Skin of body (tissue), 1 donor: Measurements from ENCODE around the gene INPP5K. TPM values are rescaled to one million over a fixed set of nuclear protein-coding genes. Genes with fewer than 3 reads are reported as not detected.

Experiments
- total RNA-seq: library from RNA; depleted of rRNA; stranded (reverse); fragments of >200 nt; gene quantifications from one replicate; pipeline ENCODE4 v1.2.3, GENCODE V29; 2014

INPP5K gene
- total RNA-seq, 1 donor from 2014 or later, result 32.5 TPM

Other genes with a start within 250 kb of the INPP5K start
- gene BHLHA9, start 246.2 kb downstream of the INPP5K start, total RNA-seq, result not detected
- gene TRARG1, start 236.9 kb downstream of the INPP5K start, total RNA-seq, result 4.5 TPM
- 284 TPM for gene YWHAE, start 116.4 kb downstream of the INPP5K start, total RNA-seq
- gene CRK, start 60.4 kb downstream of the INPP5K start, total RNA-seq, result 58.6 TPM
- 64.4 TPM for gene MYO1C, start 23.9 kb downstream of the INPP5K start, total RNA-seq
- gene PITPNA, start 46.2 kb upstream of the INPP5K start, total RNA-seq, result 18.8 TPM
- 8.1 TPM for gene SLC43A2, start 112.2 kb upstream of the INPP5K start, total RNA-seq
- gene SCARF1, start 129.1 kb upstream of the INPP5K start, total RNA-seq, result 6.7 TPM
- gene RILP, start 133.3 kb upstream of the INPP5K start, total RNA-seq, result 8.1 TPM
- gene PRPF8, start 168.3 kb upstream of the INPP5K start, total RNA-seq, result 138 TPM
- gene TLCD2, start 193.8 kb upstream of the INPP5K start, total RNA-seq, result 4.6 TPM
- gene WDR81, start 208.1 kb upstream of the INPP5K start, total RNA-seq, result 10.6 TPM
- 0.39 TPM for gene SERPINF2, start 226.3 kb upstream of the INPP5K start, total RNA-seq
- 265 TPM for gene SERPINF1, start 245.4 kb upstream of the INPP5K start, total RNA-seq